ENCODE measurements around the gene EXD3.
A peak's percentile ranks its signal among the peaks of the same experiment; 100 is the strongest.
"Not testable (repeated sequence)": the region's sequence is repeated elsewhere in the genome, so short reads cannot be mapped to it uniquely, and the experiment has no call there.

The EXD3 gene

DNA sequence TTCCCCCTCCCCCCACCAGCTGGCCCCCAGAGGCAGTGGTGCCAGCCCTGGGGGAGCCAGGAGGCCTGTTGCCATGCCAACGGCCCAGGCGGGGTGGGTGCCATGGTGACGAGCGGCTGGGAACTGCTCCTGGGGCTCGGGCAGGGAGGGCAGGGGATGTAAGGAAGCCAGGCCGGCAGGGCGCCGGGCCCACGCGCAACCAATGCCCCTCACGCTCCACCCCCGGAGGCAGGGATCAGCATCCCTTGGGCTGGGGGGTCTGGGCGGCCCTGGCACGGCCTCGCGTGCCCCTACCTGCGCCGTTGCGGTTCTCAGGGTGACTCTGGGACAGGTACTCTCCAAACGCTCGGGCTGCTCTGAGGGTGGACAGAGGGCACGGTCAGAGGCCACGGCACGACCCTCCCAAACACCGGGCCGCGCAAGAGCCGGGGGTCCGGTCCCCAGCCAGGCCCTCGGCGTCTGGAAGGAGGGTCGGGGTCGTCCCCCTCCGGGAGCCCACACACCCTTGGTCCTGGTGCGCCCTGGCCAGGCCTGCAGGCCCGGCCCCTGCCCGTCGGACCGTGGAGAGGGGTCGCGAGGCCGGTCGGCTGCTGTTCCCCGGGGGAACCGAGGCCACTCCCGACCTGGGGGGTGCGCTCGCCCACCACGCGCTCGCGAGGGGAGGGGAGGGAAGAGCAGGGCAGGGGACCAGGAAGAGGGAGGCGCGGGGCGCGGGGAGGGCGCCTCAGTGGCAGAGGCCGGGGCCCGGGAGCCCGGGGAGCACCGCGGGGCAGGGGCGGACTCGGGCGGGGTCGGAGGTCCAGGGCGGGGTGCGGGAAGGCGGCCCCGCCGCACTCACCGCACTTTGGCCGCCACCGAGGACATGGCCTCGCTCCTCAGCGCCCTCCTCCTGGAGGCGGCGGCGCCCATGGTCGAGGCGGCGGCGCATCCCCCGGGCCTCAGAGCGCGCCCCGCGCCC is 35.5 kb upstream of the EXD3 start:
- DNase-seq (ENCODE audit: low spot score), result no peak

DNA sequence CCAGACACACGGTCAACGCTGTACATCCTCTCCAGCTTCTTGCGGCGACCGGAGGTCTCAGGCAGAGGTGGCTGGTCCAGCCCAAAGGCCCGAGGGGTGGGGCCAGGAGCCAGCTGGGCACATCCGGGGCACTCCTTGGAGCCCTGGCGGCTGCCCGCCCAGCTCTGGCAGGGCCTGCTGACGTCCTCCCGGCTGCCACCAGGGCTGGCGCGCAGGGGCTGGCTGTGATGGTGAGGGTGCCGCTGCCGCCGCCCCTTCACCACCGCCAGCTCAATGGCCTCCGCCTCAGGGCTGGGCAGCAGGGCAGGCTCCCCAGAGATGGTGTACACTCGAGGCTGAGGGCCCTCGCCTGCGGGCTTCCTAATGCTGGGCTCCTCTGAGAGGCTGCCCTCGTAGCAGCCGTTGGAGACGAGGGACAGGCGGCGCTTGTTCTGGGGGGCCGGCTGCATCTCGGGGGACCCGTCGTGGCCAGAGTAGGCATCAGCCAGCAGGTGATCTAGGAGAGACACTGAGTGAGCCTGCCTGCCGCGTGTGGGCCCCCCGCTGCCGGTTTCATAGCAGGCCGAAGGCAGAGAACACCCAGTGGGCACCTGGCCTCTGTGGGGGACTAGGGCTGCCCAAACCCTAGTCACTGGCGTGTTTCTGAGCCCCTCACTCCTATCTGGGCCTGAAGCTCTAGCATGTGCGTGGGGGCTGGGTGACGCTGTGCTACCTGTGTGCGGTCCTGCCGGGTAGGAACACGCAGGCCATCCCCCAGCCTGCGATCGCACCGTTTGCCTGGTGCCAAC is 34.6 kb upstream of the EXD3 start:
- no peak for DNase-seq (ENCODE audit: low spot score)

DNA sequence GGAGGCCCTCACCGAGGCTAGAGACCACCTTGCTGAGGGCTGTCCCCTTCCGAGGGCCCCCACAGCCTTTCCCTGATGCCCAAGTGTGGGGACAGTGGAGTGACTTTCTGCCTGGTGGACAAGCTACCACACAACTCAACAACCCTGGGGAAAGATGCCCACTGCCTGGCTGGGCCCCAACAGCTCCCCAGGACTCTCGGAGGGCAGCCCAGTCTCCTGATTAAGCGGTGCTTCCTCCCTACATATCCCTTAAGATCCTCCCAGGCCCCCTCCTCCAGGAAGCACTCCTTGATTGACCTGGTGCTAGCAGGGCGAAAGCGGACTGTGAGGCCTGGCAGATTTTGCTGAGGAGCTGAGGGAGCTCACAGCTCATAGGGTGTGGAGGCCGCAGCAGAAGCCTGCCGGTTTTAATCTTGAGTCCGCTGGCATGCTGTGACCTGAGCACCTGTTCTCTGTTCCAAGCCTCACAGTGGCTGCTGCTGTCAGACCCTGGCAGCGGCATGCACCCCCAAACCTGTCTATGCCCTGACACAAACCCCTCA is 34.0 kb upstream of the EXD3 start:
- DNase-seq (ENCODE audit: low spot score), result no peak

DNA sequence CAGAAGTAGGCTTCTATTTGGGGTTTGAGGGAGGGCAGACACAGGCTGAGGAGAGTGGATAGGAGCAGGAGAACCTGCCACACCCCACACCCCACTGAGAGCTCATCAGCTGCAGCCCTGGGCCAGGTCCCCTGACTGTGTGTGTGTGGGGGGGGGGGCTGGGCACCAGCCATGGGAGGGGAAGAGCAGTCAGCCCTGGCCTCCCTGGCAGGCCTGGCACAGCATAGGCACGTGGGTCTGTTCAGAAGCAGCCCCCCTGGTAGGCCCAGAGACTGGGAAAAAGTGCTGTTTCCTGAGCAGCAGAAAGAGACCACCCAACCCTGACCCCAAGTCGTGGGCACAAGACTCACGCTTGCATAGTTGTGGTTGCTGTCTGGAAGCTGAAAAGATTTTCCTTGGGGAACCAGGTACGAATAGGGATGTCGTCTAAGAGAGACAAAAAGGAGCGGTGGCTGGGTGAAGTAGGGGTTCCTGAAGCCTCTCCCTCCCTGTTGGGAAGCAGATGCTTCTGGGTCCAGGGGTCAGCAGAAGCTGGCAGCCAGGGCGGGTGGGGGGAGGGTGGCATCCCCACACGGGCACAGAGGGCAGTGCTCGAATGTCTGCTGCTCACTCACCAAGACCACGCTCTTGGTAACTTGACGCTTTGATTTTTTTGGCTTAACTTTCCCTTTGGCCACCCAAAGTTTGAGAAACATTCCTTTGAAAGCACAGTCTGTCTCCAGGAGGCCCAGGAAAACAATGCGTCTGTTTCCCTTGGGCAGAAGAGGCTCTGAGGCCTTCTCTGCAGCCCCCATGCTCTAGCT is 33.3 kb upstream of the EXD3 start:
- no peak for DNase-seq (ENCODE audit: low spot score)

DNA sequence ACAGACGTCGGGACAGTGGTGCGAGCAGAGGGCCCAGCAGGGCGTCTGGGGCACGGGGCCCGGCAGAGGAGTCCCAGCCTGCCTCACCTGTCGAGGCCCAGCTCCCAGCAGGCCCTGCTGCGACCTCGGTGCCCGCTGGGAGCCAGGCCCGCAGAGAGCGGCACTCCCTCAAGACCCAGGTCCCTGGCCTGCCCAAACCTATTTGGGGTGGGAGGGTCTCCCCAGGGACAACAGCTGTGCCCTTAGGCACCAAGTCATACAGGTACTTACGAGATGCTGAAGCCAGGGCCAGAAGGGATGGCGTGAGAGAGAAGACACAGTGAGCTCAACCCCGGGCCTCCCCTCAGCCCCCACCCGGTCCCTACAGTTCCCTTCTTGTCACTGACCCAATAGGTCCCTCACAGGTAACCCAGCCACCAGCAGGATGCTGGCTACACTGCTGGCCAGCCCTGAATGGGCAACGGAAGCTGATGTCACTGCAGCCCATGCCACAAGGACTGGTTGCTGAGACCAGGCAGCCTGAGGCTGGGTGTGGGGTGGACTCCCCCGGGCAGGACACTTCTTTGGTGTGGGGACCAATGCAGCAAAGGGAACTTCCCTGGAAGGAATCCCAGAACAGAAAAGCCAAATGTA is 32.5 kb upstream of the EXD3 start:
- no peak for DNase-seq (ENCODE audit: low spot score)

DNA sequence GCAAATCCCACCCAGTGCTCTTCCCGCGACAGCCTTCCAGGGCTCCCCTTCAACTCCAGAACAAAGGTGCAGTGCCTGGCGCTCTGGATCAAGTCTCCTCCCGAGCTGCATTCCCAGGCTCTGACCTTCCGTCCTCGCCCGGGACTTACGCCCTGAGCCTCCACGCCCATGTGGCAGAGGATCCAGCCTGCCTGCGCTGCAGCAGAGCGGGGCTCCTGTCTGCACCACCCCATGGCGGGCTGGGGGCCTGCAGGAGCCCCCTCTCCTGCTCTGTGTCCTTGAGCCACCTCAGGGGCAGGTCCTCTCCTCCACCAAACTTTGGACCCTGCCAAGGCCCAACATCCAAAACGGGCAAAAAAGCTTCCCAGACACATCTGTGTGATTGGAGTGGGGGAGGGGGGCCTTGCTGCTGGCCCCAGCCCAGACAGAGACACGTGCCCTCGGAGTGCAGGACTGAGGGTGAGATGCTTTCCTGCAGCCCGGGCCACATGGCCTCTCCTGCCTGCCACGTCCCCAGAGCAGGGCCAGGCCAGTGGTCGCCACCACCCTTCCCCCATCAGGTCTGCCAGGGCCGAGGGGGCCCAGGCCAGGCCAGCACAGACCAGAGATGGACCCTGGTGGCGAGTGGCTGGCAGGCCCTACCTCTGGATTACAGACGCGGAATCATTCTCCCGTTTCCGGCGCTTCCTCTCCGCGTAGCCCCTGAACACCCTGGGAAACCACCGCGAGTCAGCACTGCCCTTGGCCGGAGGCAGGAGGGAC is 31.8 kb upstream of the EXD3 start:
- DNase-seq (ENCODE audit: low spot score), result no peak

DNA sequence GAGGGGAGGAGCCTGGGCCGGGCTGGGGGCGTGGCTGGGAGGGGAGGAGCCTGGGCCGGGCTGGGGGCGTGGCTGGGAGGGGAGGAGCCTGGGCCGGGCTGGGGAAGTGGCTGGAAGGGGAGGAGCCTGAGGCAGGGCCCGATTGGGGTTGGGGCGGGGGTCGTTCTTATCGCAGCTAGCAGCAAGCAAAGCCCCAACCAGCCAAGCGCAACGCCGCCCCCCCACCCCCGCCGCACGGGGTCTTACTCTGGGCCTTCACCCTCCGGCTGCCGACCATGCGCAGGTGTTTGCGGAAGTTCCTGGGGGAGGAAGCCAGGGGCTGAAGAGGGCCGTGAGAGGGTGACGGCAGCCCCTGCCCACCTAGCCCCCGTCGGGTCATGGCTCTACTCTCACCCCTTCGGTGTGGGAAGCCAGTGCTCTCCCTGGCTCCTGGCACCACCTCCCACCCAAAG is 31.2 kb upstream of the EXD3 start:
- DNase-seq (ENCODE audit: low spot score), result peak; percentile 75

DNA sequence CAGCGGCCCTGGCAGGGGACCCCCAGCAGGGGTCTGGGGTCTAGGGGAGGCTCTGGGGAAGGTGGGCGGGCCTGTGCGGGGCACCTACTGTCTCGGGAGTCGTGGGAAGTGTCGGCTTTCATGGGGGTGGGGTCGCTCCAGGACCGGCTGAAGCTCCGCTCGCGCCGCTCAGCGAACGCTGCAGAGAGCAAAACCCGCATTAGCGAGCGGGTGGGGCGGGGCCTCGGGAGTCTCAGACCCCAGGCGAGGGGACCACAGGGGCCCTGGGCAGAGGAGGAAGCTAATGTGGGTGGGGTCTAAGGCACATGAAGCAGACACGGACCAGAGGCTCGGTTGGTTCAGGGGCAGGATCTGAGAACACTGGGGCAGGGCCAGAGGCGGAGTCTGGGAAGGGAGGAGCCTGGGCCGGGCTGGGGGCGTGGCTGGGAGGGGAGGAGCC is 30.7 kb upstream of the EXD3 start:
- peak; percentile 85 for DNase-seq (ENCODE audit: low spot score)

DNA sequence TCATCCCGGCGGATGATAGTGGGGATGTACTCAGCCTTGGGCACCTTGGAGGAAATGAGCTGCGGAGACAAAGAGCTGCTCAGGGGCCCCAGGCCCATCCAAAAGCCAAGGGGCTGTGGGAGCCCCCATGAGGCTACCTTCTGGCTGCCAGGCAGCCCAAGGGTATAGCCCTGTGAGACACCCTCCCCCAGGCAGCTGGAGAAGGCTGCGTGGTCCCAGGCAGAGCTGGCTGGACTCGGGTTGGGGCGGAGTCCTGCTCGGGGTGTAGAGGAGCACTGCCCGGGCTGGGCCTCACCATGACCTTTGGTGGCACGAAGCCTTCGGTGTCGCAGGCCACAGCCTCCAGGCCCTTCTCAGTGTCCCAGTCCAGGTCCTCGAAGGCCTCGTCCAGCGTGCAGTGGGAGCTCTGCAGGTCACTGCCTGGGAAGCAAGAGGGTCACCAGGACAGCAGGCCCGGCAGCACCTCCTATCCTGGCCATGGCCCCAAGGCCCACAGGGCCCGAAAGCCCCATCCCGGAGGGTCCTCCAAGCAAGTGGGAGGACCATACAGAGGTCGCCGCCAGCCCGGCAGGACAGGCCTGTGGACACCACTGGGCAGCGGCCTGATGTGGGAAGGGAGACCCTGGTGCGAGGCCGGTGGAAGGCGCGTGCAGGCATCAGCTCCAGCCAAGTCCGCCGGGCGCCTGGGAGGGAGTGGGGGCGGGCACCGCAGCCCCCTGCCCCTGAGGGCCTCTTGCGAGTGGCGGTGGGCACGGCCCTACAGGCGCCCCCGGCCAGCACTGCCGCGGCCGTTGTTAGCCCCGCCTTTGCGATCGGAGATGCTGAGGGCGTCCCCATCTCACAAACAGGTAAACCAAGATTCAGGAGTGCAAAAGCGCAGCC is 30.0 kb upstream of the EXD3 start:
- no peak for DNase-seq (ENCODE audit: low spot score)

DNA sequence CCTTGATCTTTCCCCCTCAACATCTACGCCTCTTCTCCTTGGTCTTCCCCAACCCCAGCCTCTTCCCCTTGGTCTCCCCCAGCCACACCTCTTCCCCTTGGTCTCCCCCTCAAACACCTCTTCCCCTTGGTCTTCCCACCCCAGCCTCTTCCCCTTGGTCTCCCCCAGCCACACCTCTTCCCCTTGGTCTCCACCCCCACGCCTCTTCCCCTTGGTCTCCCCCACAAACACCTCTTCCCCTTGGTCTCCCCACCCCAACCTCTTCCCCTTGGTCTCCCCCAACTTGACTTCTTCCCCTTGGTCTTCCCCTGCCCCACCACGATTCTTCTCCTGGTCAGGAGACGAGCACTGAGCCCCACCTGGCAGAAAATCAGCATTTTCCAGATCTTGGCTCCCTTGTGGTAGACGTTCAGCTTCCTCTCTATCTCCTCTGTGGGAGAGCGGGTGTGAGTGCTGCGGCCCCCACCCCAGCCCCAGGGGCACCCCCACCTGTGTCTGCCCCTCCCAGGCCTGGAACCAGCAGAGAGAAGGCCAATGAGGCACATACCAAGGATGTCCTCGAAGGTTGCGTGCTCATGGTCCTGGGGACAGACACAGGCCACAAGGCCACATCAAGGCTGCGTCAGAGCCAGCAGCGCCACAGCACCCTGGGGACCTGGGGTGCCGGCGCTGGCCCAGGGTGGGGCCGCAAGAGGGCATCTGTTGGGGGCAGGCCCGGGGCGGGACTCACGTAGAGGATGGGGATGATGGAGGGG is 29.2 kb upstream of the EXD3 start:
- no peak for DNase-seq (ENCODE audit: low spot score)

DNA sequence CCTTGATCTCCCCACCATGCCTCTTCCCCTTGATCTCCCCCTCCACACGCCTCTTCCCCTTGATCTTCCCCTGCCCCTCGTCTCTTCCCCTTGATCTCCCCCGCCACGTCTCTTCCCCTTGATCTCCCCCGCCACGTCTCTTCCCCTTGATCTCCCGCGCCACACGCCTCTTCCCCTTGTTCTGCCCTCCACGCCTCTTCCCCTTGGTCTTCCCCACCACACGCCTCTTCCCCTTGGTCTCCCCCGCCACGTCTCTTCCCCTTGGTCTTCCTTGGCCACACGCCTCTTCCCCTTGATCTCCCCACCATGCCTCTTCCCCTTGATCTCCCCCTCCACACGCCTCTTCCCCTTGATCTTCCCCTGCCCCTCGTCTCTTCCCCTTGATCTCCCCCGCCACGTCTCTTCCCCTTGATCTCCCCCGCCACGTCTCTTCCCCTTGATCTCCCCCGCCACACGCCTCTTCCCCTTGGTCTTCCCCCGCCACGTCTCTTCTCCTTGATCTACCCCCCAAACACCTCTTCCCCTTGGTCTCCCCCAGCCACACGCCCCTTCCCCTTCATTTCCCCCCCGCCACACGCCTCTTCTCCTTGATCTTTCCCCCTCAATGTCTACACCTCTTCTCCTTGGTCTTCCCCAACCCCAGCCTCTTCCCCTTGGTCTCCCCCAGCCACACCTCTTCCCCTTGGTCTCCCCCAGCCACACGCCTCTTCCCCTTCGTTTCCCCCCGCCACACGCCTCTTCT is 28.5 kb upstream of the EXD3 start:
- DNase-seq (ENCODE audit: low spot score), result not testable (repeated sequence)

DNA sequence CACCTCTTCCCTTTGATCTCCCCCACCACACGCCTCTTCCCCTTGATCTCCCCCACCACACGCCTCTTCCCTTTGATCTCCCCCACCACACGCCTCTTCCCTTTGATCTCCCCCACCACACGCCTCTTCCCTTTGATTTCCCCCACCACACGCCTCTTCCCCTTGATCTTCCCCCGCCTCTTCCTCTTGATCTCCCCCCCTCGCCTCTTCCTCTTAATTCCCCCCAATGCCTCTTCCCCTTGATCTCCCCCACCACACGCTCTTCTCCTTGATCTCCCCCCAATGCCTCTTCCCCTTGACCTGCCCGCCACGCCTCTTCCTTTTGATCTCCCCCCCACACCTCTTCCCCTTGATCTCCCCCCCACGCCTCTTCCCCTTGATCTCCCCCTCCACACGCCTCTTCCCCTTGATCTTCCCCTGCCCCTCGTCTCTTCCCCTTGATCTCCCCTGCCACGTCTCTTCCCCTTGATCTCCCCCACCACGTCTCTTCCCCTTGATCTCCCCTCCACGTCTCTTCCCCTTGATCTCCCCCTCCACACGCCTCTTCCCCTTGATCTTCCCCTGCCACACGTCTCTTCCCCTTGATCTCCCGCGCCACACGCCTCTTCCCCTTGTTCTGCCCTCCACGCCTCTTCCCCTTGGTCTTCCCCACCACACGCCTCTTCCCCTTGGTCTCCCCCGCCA is 27.7 kb upstream of the EXD3 start:
- DNase-seq (ENCODE audit: low spot score), result not testable (repeated sequence)

DNA sequence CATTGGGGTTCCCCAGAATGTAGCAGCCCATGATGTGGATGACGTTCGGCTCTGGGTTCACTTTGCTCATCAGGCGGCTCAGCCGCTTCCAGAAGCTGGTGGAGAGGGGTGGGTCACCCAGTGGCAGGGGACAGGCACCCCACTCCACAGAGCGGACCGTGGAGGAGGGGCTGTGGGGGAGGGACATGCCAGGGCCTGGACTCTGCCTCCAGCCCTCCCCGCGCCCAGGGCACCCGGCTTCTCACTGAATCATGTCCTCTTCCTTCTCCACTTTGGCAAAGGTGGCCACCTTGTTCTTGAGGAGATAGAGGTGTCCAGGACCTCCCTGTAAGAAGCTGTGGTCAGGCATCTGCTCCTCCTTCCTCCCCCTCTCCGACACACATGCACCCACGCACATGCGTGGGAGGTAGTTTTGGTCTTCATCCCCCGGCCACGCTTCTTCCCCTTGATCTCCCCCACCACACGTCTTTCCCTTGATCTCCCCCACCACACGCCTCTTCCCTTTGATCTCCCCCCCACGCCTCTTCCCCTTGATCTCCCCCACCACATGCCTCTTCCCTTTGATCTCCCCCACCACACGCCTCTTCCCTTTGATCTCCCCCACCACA is 27.1 kb upstream of the EXD3 start:
- no peak for DNase-seq (ENCODE audit: low spot score)

DNA sequence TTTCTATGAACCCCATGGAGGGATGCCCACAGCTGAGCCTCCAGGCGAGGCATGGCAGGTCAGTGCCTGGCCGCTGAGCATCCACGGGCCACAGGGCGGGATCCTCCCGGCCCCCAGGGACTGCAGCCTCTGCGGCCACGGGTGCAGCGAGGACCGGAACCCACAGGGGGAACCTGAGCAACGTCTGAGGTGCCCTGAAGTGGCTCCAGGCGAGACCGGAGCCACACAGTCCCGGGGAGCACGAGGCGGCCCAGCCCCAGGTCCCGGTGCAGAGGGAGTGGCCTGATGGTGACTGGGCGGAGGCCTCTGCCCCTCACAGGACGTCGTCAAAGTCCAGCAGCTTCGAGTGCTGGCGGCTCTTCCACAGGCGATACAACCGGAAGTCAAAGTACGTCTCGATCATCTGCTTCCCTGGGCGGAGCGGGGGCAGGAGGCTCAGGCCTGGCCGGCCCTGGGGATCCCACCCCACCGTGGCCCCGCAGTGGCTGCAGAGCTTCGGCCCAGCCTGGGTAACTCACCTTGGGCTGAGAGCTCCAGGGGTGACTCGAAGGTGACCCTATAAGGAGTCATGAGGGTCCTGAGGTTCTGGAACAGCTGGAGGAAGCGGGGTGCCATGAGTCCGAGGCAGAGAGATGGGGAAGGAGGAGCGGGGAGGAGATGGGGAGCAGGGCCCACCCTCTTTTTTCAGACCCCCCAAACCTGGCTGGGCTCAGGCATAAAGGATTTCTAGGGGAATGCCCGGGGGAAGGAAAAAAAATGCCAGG is 26.3 kb upstream of the EXD3 start:
- DNase-seq (ENCODE audit: low spot score), result no peak

DNA sequence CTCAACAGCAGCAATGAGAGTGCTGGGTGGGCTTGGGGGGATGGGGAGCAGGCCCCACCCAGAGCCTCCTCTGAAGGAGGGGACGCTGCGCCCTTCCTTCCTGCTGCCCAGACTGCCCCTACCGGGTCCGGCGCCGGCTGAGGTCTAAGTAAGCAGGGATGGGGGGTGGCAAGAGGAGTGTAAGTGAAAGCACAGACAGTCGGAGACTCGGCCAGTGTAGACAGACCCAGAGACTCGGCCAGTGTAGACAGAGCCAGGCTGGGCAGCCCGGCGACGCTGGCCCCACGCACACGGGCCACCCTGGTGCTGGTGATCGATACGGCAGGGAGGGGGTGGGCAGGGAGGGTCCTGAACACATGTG is 25.6 kb upstream of the EXD3 start:
- no peak for DNase-seq (ENCODE audit: low spot score)

All from HuH-7 (cell line).